ENCODE data around the gene HS3ST1.

HS3ST1 gene

GRCh38 chr4:11431111-11431510, 2.4 kb upstream of the HS3ST1 start:
- no peak for DNase-seq

GRCh38 chr4:11430536-11430935, 1.8 kb upstream of the HS3ST1 start:
- no peak for DNase-seq

- no peak for DNase-seq
Measured at GRCh38 chr4:11429699-11430045, 978 bp upstream of the HS3ST1 start.

GRCh38 chr4:11428899-11429698, 405 bp upstream of the HS3ST1 start:
- peak in 1 of 5 experiments; percentile 48 for DNase-seq

- no peak for DNase-seq
Measured at GRCh38 chr4:11427121-11427996, 1.3 kb downstream of the HS3ST1 start.

GRCh38 chr4:11426731-11427120, 2.0 kb downstream of the HS3ST1 start:
- no peak for DNase-seq

GRCh38 chr4:11426003-11426402, 2.7 kb downstream of the HS3ST1 start:
- DNase-seq, result no peak

GRCh38 chr4:11424856-11425255, 3.8 kb downstream of the HS3ST1 start:
- DNase-seq, result no peak

- peak in 1 of 5 experiments; percentile 46 for DNase-seq
Measured at GRCh38 chr4:11424000-11424399, 4.7 kb downstream of the HS3ST1 start.

- DNase-seq, result no peak
Measured at GRCh38 chr4:11423465-11423864, 5.2 kb downstream of the HS3ST1 start.

GRCh38 chr4:11421116-11421515, 7.6 kb downstream of the HS3ST1 start:
- no peak for DNase-seq

GRCh38 chr4:11420327-11420726, 8.4 kb downstream of the HS3ST1 start:
- no peak for DNase-seq

GRCh38 chr4:11418610-11419009, 10.1 kb downstream of the HS3ST1 start:
- DNase-seq, result peak in 1 of 5 experiments; percentile 24

GRCh38 chr4:11416767-11417113, 12.0 kb downstream of the HS3ST1 start:
- no peak for DNase-seq

- DNase-seq, result no peak
Measured at GRCh38 chr4:11416071-11416766, 12.5 kb downstream of the HS3ST1 start.

- DNase-seq, result no peak
Measured at GRCh38 chr4:11415409-11416070, 13.2 kb downstream of the HS3ST1 start.

- DNase-seq, result no peak
Measured at GRCh38 chr4:11412211-11412610, 16.5 kb downstream of the HS3ST1 start.

GRCh38 chr4:11409632-11410031, 19.1 kb downstream of the HS3ST1 start:
- DNase-seq, result no peak

GRCh38 chr4:11408233-11408967, 20.3 kb downstream of the HS3ST1 start:
- no peak for DNase-seq

- no peak for DNase-seq
Measured at GRCh38 chr4:11407551-11407950, 21.1 kb downstream of the HS3ST1 start.

- no peak for DNase-seq
Measured at GRCh38 chr4:11404431-11404830, 24.3 kb downstream of the HS3ST1 start.

GRCh38 chr4:11402192-11402591, 26.5 kb downstream of the HS3ST1 start:
- DNase-seq, result no peak

All from T-helper 2 cell (primary cell).